HG03521 (cell line): ENCODE results near the gene KIRREL3.

ENCODE experiments used
- ATAC-seq: cut with Tn5 transposase; IDR thresholded peaks from one replicate; pipeline ENCODE4 v1.9.1; 2021; ENCODE audit warnings: mild to moderate bottlenecking, moderate library complexity; ENCODE audit not compliant: unreplicated experiment

Gene KIRREL3

GRCh38 chr11:126687477-126687876, 313.1 kb downstream of the KIRREL3 start:
- ATAC-seq = no peak

GRCh38 chr11:126686938-126687337, 313.6 kb downstream of the KIRREL3 start:
- no peak for ATAC-seq

- no peak for ATAC-seq
These were observed 316.5 kb downstream of the KIRREL3 start for GRCh38 chr11:126683766-126684728.

GRCh38 chr11:126682590-126682989, 318.0 kb downstream of the KIRREL3 start:
- ATAC-seq = no peak

- no peak for ATAC-seq
These were observed 319.9 kb downstream of the KIRREL3 start for GRCh38 chr11:126680700-126681099.

- no peak for ATAC-seq
These were observed 320.4 kb downstream of the KIRREL3 start for GRCh38 chr11:126680131-126680530.

- ATAC-seq = no peak
These were observed 321.5 kb downstream of the KIRREL3 start for GRCh38 chr11:126679033-126679432.

- no peak for ATAC-seq
These were observed 324.0 kb downstream of the KIRREL3 start for GRCh38 chr11:126676536-126676935.

- no peak for ATAC-seq
These were observed 327.3 kb downstream of the KIRREL3 start for GRCh38 chr11:126673319-126673718.

- ATAC-seq = no peak
These were observed 331.2 kb downstream of the KIRREL3 start for GRCh38 chr11:126669416-126669815.

GRCh38 chr11:126664643-126665042, 335.9 kb downstream of the KIRREL3 start:
- ATAC-seq = no peak

- ATAC-seq = no peak
These were observed 336.6 kb downstream of the KIRREL3 start for GRCh38 chr11:126663749-126664592.

- ATAC-seq = no peak
These were observed 338.4 kb downstream of the KIRREL3 start for GRCh38 chr11:126662035-126662790.

- no peak for ATAC-seq
These were observed 339.7 kb downstream of the KIRREL3 start for GRCh38 chr11:126660761-126661425.

- no peak for ATAC-seq
These were observed 340.2 kb downstream of the KIRREL3 start for GRCh38 chr11:126660321-126660720.

GRCh38 chr11:126658306-126659056, 342.1 kb downstream of the KIRREL3 start:
- no peak for ATAC-seq

GRCh38 chr11:126655807-126656128, 344.8 kb downstream of the KIRREL3 start:
- ATAC-seq = no peak

GRCh38 chr11:126654886-126655806, 345.4 kb downstream of the KIRREL3 start:
- ATAC-seq = no peak

- ATAC-seq = no peak
These were observed 347.5 kb downstream of the KIRREL3 start for GRCh38 chr11:126653040-126653439.
